GM15510 (cell line): Measurements from ENCODE around the gene GPR180.

Experiments used
- POLR2A ChIP-seq: IDR thresholded peaks from 3 replicates; pipeline ENCODE4 v1.6.1; 2011; ENCODE audit warnings: borderline replicate concordance; ENCODE audit not compliant: insufficient read length; ENCODE audit errors: extremely low read depth

Gene GPR180

DNA sequence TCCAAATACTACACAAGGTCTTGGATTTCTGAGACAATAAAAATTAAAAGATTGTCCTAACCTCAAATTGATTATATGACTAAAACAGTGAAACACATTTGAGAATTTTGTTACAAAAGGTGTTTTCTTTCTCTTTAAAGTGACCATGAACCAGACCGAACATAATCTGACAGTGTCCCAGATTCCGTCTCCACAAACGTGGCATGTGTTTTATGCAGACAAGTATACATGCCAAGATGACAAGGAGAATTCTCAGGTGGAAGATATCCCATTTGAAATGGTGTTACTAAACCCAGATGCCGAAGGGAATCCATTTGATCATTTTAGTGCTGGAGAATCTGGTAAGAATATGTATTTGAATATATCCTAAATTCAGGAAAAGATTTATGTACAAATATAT, 10.4 kb downstream of the GPR180 start:
- no peak for TF ChIP-seq POLR2A

DNA sequence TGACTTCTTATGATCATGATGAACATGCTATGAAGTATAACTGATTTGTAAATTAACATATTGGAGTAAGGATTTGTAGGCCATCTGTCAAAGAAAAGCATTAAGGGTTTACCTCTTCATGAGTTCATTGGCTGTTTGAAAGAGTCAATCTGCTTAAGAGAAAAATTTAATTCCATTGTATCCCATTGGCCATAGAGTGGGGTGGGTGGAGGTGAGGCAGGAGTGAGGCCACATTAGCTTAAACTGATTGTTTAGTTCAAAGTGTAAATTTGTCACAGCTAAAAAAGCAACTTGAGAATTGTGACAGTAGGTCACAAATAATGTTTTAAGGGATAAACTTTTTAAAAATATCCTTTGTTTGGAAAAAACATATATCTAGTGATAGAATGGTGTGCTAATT, 11.4 kb downstream of the GPR180 start:
- TF ChIP-seq POLR2A: no peak

DNA sequence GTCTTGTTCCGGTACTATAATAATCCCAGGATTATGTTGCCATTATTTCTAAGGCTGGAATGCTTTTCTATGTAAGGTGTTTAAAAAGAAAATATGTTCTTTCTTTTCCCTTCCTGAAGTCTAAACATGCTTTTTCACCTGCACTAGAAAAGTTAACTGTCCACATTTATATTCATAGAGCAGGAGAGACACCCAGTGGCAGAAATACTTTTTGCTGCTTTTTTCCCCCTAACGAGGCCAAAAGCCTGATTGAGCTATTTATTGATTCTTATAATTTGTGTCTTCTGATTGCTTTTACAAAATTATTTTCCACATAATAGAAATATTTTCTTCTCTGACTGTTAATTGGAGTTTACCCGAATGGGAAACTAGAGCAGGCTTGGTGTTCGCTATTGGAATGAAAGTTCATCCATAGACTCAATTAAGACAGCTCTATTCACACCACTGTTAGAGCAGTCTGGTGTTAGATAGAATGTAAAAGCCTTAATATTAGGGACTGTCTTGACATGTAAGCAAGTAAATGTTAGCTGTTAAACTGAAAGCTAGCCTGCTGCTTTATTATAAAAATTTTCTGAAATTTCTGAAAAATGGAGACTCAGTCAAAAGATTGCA, 15.8 kb downstream of the GPR180 start:
- TF ChIP-seq POLR2A: no peak

DNA sequence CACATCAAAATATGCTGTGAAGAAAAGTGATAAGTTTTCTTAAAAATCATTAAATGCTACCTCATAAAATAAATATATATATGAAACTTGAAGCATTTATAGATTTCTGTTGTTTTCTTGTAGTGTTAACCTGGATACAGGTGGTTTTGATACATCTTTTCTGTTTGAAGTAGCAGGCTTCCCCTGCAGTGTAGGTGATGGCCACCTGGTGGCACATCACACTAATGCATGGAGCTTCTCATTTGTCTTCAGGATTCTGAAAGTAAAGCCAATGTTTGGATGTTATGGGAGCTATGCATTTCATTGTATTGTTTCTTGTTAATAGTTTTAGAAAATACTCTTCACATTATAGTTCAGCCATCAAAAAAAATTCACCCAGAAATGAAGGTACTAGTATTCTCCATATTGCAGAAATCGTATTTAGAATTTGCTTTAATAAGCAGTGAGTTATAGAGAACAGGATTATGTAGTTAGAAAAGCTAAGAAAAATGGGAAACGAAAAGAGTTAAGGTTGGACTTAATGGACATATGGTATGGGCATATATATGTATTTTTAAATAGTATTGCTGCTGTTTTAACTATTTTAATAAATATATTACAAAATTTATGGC, 18.7 kb downstream of the GPR180 start:
- TF ChIP-seq POLR2A: no peak

DNA sequence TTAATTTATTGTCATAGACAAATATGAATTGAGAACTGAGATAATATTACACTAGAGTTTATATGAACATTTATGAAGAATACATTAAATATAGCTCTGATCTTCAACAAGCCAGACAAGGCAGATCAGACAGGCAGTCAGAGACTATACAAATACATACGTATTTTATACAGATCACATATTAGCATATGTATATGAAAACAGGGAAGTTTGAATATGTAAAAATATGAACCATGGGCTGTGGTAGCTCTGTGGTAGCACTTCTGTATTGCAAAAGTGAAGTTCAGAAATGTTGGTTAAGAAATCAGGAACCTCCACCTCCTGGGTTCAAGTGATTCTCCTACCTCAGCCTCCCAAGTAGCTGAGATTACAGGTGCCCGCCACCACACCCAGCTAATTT, 20.7 kb downstream of the GPR180 start:
- TF ChIP-seq POLR2A: no peak

DNA sequence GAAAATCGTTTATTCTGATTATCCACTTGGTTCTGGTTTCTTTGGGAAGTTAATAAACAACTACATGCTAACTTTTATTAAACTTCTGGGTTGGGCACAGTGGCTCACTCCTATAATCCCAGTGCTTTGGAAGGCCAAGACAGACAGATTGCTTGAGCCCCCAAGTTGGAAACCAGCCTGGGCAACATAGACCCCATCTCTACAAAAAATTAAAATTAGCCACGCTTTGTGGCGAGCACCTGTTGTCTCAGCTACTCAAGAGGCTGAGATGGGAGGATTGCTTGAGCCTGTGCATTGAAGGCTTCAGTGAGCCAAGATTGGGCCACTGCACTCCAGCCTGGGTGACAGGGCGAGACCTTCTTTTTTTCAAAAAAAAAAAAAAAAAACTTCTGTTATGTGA, 21.7 kb downstream of the GPR180 start:
- TF ChIP-seq POLR2A: no peak

DNA sequence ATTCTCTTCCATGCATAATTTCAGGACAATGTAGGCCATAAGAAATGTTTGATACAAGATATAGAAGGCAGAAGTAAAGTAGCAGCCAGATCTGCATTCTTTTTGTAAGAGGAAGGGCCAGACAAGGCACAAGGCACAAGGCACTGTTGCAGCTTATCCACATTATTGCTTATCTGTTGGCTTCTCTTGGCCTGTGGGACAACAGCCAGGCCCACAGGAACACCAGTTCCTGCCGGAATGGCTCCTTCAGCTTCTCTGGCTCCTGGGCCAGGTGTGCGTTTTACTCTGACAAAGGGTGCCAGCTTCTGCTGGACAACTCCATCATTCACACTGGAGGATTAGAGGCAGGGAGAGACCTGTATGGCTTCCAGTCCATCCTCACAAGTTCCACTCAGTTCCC, 29.2 kb downstream of the GPR180 start:
- TF ChIP-seq POLR2A: no peak

DNA sequence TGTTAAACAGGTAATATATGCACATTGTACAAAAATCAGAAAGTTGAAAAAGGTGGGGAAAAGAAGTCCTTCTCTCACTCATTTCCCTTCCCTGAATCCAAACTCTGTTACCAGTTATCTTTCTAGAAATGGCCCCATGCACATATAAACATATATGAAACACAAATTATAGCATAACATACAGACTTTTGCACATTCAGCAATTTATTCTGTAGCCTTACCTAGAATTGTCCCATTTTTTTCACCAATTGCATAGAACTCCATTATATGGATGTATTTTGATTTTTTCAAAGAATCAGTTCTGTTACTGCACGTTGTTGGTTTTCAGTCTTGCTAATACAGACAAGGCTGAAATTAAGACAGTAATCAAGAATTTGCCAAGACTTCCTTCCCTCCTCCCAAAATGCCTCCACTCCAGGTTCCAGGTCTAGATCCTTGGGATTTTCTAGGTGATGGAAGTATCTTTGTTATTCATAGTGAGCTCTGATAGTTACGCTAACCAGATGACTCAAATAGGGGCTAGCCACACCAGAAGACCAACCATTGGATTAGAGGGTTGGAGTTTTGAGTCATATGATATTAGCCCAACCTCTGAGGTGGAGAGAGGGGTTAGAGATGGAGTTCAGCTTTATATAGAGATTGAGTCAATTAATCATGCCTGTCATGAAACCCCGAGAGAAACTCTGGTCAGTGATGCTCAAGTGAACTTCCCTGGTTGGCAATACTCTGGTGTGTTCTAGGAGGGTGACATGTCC, 30.7 kb downstream of the GPR180 start:
- no peak for TF ChIP-seq POLR2A

DNA sequence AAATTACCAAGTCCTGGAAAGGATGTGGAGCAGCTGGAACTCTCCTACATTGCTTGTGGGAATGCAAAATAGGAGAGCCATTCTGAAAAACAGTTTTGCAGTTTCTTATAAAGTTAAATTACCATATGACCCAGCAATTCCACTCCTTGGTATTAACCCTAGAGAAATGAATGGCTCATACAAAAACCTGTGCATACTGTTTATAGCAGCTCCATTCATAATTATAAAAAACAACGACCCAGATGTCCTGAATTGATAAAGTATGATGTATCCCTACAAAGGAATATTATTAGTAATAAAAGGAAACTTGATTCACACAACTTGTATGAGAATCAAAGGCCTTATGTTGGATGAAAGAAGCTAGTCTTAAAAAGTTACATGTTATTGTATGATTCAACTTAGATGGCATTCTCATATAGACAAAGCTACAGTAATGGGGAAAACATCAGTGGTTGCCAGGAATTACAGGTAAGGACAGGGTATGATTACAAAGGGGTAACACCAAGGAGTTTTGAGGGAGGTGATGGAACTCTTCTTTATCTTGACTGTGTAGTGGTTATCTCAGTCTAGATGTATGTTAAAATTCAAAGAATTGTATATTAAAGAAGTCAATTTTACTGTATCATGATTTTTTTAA, 35.4 kb downstream of the GPR180 start:
- no peak for TF ChIP-seq POLR2A

DNA sequence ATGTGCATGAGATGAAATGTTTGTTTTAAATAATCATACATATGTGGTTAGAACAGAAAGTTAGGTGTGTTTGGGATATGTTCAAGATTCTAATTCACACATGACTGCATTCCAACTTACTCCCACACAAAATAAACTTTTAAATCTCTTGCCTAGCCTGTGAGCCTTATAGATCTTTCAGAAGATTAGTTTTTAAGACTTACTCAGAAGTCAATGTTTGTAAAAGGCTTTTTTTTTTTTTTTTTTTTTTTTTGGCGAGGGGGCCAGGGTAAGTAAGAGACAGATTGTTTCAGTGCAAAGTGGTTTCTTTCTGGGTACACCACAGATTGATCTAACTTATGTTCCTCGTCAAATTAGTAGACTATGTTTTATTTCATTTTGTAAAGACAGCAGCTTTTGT, 39.1 kb downstream of the GPR180 start:
- TF ChIP-seq POLR2A: no peak

DNA sequence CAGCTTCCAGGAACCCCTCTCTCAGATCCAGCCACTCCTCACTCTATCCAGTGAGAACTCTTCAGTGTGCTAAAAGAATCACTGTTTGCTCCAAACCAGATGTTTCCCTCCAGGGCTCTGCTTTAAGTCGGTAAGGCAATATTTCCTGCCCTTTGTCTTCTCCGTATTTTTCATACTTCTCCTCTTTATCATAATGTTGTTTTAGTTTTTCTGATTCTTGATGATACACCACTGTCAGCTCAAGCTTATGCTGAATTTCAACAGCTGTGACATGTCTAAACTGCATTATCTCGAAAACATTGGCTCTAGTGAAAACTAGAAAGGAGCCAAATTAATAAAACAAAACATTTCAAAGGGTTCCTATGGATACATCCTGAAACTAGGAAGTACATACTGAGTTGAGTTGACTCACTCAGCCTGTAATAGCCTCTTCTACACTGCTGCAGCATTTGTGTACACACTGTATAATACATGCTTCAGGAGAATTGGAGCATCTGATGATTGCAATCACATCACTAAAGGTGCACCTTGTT, 39.8 kb downstream of the GPR180 start:
- no peak for TF ChIP-seq POLR2A

DNA sequence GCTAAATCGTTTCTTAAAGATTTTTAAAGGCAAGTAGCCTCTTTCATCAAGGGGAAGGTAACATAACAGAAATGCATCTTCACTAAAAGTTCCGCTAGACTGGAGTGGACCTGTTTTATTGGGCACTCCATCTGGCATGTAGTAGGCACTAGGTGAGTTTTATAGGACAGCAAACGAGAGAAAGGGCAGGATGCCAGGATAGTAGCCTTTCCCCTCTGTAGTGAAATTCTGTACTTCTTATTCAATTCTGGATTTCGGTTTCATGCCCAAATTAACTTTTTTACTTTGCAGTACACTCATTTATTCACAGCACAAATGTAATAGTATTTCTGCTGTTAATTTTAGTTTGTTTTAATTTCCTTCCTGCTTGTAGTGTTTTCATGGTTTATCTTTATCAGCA, 45.2 kb downstream of the GPR180 start:
- no peak for TF ChIP-seq POLR2A

DNA sequence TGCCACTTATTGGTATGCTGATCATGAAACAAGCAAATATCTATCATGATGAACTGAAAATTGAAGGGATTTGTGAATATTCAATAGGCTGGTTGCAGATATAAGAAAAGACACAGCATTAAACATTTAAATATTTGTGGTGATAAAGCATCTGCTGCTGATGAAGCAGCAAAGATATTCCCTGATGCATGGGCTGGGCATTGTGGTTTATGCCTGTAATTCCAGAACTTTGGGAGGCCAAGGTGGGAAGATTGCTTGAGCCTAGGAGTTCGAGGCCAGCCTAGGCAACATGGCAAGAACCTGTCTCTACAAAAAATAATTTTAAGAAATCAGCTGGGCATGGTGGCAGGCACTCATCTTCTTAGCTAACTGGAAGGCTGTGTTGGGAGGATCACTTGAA, 54.5 kb downstream of the GPR180 start:
- no peak for TF ChIP-seq POLR2A

DNA sequence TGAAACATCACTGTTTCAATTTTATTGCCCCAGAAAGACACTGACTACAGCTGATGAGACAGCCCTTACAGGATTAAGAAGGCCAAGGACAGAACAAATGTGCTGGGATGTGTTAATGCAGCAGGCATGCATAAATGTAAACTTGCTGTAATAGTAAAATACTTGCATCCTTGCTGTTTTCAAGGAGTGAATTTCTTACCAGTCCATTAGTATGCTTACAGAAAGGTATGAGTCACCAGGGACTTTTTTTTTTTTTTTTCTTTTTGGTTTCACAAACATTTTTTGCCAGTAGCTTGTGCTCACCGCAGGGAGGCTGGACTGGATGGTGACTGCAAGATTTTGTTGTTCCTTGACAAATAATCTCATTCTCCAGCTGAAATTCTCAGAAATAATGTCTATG, 55.1 kb downstream of the GPR180 start:
- TF ChIP-seq POLR2A: no peak

DNA sequence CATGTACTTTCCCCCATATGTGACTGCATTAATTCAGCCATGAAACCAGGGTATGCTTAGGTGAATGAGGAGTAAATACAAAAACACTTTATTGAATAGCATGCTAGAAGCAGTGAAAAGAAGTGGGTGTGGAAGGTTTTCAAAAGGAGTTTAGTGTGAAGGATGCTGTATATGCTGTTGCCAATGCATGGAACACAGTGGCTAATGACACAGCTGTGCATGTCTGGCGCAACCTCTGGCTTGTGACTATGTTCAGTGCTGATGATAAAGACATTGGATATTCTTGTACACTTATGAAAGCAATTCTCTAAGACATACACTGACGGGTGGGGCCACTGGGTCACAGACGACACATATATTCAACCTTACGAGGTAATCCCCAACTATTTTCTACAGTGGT, 55.5 kb downstream of the GPR180 start:
- TF ChIP-seq POLR2A: no peak
